DOHH2 (cell line): Measurements from ENCODE around the gene B9D2.

Source experiments
- H3F3A ChIP-seq: fragments of 200-600 bp; sonication (generic), shearing (Covaris generic); 2 replicates; pipeline ENCODE4 v1.6.0; 2016; ENCODE audit warnings: antibody characterized with exemption, mild to moderate bottlenecking; ENCODE audit not compliant: control insufficient read depth, insufficient read depth
- H3K27ac ChIP-seq: fragments of 200-600 bp; sonication (generic); 2 replicates; pipeline ENCODE4 v1.5.1; 2014; ENCODE audit warnings: low read depth, mild to moderate bottlenecking, low read length, moderate library complexity
- H3K27me3 ChIP-seq: fragments of 200-600 bp; sonication (generic); 2 replicates; pipeline ENCODE4 v1.6.1; 2014; ENCODE audit warnings: mild to moderate bottlenecking, low read length, mixed read lengths; ENCODE audit not compliant: control insufficient read depth
- H3K36me3 ChIP-seq: fragments of 200-600 bp; sonication (generic); 2 replicates; pipeline ENCODE4 v1.6.1; 2014; ENCODE audit warnings: mild to moderate bottlenecking, low read length, moderate library complexity, mixed read lengths; ENCODE audit not compliant: control insufficient read depth
- H3K4me1 ChIP-seq: fragments of 200-600 bp; sonication (generic); 2 replicates; pipeline ENCODE4 v1.6.1; 2014; ENCODE audit warnings: mild to moderate bottlenecking, low read length, mixed read lengths; ENCODE audit not compliant: control insufficient read depth
- H3K4me2 ChIP-seq: fragments of 200-600 bp; sonication (generic); 2 replicates; pipeline ENCODE4 v1.6.0; 2014; ENCODE audit warnings: mild to moderate bottlenecking, low read length, moderate library complexity
- H3K4me3 ChIP-seq: fragments of 200-600 bp; sonication (generic); 2 replicates; pipeline ENCODE4 v1.5.1; 2014; ENCODE audit warnings: mild to moderate bottlenecking, low read length, mixed read lengths
- H3K79me2 ChIP-seq: fragments of 200-600 bp; sonication (generic); 2 replicates; pipeline ENCODE4 v1.6.1; 2014; ENCODE audit warnings: mild to moderate bottlenecking, low read length, mixed read lengths; ENCODE audit not compliant: control insufficient read depth
- H3K9me2 ChIP-seq: fragments of 200-600 bp; sonication (generic); replicated peaks from 2 replicates; pipeline ENCODE4 v1.6.1; 2014; ENCODE audit warnings: mild to moderate bottlenecking, low read length, mixed read lengths; ENCODE audit not compliant: control insufficient read depth
- H3K9me3 ChIP-seq: fragments of 200-600 bp; sonication (generic); 2 replicates; pipeline ENCODE4 v1.6.1; 2014; ENCODE audit warnings: antibody characterized with exemption, low read length, mixed read lengths; ENCODE audit not compliant: control insufficient read depth, insufficient read depth
- H4K20me1 ChIP-seq: fragments of 200-600 bp; sonication (generic); 2 replicates; pipeline ENCODE4 v1.6.0; 2014; ENCODE audit warnings: low read depth, mild to moderate bottlenecking, antibody characterized with exemption, low read length, moderate library complexity; ENCODE audit not compliant: control insufficient read depth, insufficient read depth
- CTCF ChIP-seq: fragments of 200-600 bp; sonication (generic); IDR thresholded peaks from one replicate; pipeline ENCODE4 v1.5.1; 2014; ENCODE audit warnings: antibody characterized with exemption, mild to moderate bottlenecking, low read depth, low read length; ENCODE audit not compliant: poor library complexity, severe bottlenecking
- EZH2phosphoT487 ChIP-seq: fragments of 200-600 bp; sonication (generic); IDR thresholded peaks from 2 replicates; pipeline ENCODE4 v1.6.1; 2017; ENCODE audit warnings: borderline replicate concordance, mild to moderate bottlenecking, antibody characterized with exemption, low read length, moderate library complexity, mixed read lengths

Gene B9D2

DNA sequence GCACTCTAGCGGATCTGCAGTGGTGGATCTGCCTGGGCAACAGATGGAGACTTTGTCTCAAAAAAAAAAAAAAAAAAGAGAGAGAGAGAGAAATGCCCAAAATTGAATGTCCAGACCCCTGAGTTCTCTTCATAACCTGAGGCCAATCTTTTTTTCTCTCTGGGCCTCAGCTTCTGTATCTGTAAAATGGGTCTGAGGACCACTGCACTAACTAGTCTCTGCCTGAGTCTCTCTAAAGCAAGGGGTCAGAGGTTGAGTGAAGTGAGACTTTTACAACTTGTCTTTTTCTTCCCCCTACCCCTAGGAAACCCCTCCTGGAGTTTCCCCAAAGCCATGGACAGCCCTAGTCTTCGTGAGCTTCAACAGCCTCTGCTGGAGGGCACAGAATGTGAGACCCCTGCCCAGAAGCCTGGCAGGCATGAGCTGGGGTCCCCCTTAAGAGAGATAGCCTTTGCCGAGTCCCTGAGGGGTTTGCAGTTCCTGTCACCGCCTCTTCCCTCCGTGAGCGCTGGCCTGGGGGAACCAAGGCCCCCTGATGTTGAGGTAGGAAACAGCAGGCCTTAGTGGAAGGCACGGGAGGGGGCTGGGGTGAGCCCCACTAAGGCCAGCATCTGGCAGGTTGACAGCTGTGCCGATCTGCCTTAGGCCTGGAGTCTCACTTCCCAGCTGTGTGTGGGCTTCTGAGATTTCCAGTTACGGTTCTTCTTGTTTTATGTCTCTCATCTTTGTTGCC lies 14.2 kb upstream of the B9D2 start:
- no peak overlapping the region for H3K27ac ChIP-seq
- TF ChIP-seq EZH2phosphoT487 = no peak
- peak; percentile 65 for TF ChIP-seq CTCF

GRCh38 chr19:41376998-41377365 lies 13.0 kb upstream of the B9D2 start:
- no peaks in the 10 kb centered on the region for H3K9me3 ChIP-seq
- no peaks in the 10 kb centered on the region for H3K27me3 ChIP-seq
- no peaks in the 10 kb centered on the region for H3K9me2 ChIP-seq
- H4K20me1 ChIP-seq = no peaks in the 10 kb centered on the region
- H3K4me1 ChIP-seq = peaks cover 11% of the 10 kb centered on the region
- H3K4me2 ChIP-seq = no peak overlapping the region
- H3K4me3 ChIP-seq = no peak overlapping the region
- H3K27ac ChIP-seq = no peak overlapping the region
- peaks cover 3% of the 10 kb centered on the region for H3F3A ChIP-seq
- TF ChIP-seq CTCF (no peak), EZH2phosphoT487 (no peak)
- H3K79me2 ChIP-seq = no peaks in the 10 kb centered on the region
- no peaks in the 10 kb centered on the region for H3K36me3 ChIP-seq

More for the DNA sequence above, 14.2 kb upstream of the B9D2 start:
- Histone ChIP-seq H3K27me3 (no peaks in the 10 kb centered on the region), H3F3A (peaks cover 3% of the 10 kb centered on the region), H3K9me2 (no peaks in the 10 kb centered on the region), H4K20me1 (no peaks in the 10 kb centered on the region), H3K79me2 (no peaks in the 10 kb centered on the region), H3K4me3 (no peak overlapping the region), H3K4me1 (peaks cover 11% of the 10 kb centered on the region), H3K4me2 (peak overlapping the region; percentile 41), H3K36me3 (no peaks in the 10 kb centered on the region), H3K9me3 (no peaks in the 10 kb centered on the region)

GRCh38 chr19:41376241-41376997 lies 12.5 kb upstream of the B9D2 start, which contains the start of gene TMEM91:
Gene TMEM91 (plus strand): TSS chr19:41376533. CDS start chr19:41378310, 1,777 bp downstream.
- H3K9me3 ChIP-seq = no peaks in the 10 kb centered on the region
- H3K27me3 ChIP-seq = no peaks in the 10 kb centered on the region
- H3K9me2 ChIP-seq = no peaks in the 10 kb centered on the region
- no peak for TF ChIP-seq CTCF
- TF ChIP-seq EZH2phosphoT487 = no peak
- H3K27ac ChIP-seq = no peak within 1 kb of the TSS
- H3K4me3 ChIP-seq = no peak within 1 kb of the TSS
- H3K4me1 ChIP-seq = peaks cover 11% of the 10 kb centered on the region
- H3K79me2 ChIP-seq = no peaks in the 10 kb centered on the region
- peaks cover 3% of the 10 kb centered on the region for H3F3A ChIP-seq
- no peak within 1 kb of the TSS for H3K4me2 ChIP-seq
- H4K20me1 ChIP-seq = no peaks in the 10 kb centered on the region
- no peaks in the 10 kb centered on the region for H3K36me3 ChIP-seq
